HG03575 (cell line): Measurements from ENCODE around the gene AP4M1.

Source experiments
- ATAC-seq: cut with Tn5 transposase; IDR thresholded peaks from one replicate; pipeline ENCODE4 v1.9.1; 2021; ENCODE audit not compliant: unreplicated experiment, insufficient number of reproducible peaks, low FRiP score; ENCODE audit errors: extremely low read depth

The AP4M1 gene

GRCh38 chr7:100082978-100083377 lies 18.5 kb upstream of the AP4M1 start:
- ATAC-seq = no peak

- ATAC-seq = no peak
Observed at GRCh38 chr7:100085515-100085914, 15.9 kb upstream of the AP4M1 start.

- no peak for ATAC-seq
Observed at GRCh38 chr7:100087055-100087750, 14.2 kb upstream of the AP4M1 start.

- no peak for ATAC-seq
Observed at GRCh38 chr7:100088095-100088620, 13.3 kb upstream of the AP4M1 start.

GRCh38 chr7:100088621-100089457 lies 12.6 kb upstream of the AP4M1 start, which contains the start of gene COPS6:
Gene COPS6 (plus strand): TSS chr7:100088969. CDS start chr7:100088991, 22 bp downstream.
- no peak for ATAC-seq

GRCh38 chr7:100089458-100090196 lies 11.8 kb upstream of the AP4M1 start:
- no peak for ATAC-seq

- no peak for ATAC-seq
Observed at GRCh38 chr7:100090527-100091410, 10.7 kb upstream of the AP4M1 start.

- ATAC-seq = no peak
Observed at GRCh38 chr7:100091411-100092181, 9.8 kb upstream of the AP4M1 start.

- ATAC-seq = no peak
Observed at GRCh38 chr7:100093054-100093453, 8.4 kb upstream of the AP4M1 start.

- ATAC-seq = no peak
Observed at GRCh38 chr7:100093498-100093897, 7.9 kb upstream of the AP4M1 start.

- no peak for ATAC-seq
Observed at GRCh38 chr7:100093925-100094486, 7.4 kb upstream of the AP4M1 start.

- ATAC-seq = no peak
Observed at GRCh38 chr7:100095289-100095688, 6.2 kb upstream of the AP4M1 start.

- no peak for ATAC-seq
Observed at GRCh38 chr7:100095704-100096103, 5.7 kb upstream of the AP4M1 start.

GRCh38 chr7:100098913-100099312 lies 2.5 kb upstream of the AP4M1 start:
- no peak for ATAC-seq

- no peak for ATAC-seq
Observed at GRCh38 chr7:100099452-100099851, 2.0 kb upstream of the AP4M1 start.

GRCh38 chr7:100100420-100101015 lies 925 bp upstream of the AP4M1 start:
- no peak for ATAC-seq
